Gastroesophageal sphincter (tissue), 3 donors: Measurements from ENCODE around the gene ADAT2.

Experiments used
- CTCF ChIP-seq, 4 experiments: fragments of 200-600 bp in 2 of 4; fragments of 450-650 bp in 2 of 4; sonication (generic) in 1 of 4; IDR thresholded peaks; one replicate each; pipeline ENCODE4 v1.5.1; 2017 to 2019; ENCODE audit warnings: antibody characterized with exemption in 4 of 4, mild to moderate bottlenecking in 2 of 4, moderate library complexity in 2 of 4
- POLR2A ChIP-seq, 2 donors: fragments of 450-650 bp; IDR thresholded peaks; one replicate each; pipeline ENCODE4 v1.6.1; 2017; ENCODE audit warnings: antibody characterized with exemption in 2 of 2, mild to moderate bottlenecking in 2 of 2, moderate library complexity in 1 of 2

GRCh38 chr6:143451531-143451930 is 1.0 kb upstream of the ADAT2 start:
- TF ChIP-seq CTCF (IDR thresholded peaks at IDR 0.05) (no peak), POLR2A (IDR thresholded peaks at IDR 0.05) (no peak)
